ENCODE measurements around the gene SH3GL1. TPM values are rescaled to one million over a fixed set of nuclear protein-coding genes. Genes with fewer than 3 reads are reported as not detected.

SH3GL1 gene
- polyA plus RNA-seq, 1 of the 3 experiments (the other 2 are of a cell fraction) = 82.8 TPM

DNA sequence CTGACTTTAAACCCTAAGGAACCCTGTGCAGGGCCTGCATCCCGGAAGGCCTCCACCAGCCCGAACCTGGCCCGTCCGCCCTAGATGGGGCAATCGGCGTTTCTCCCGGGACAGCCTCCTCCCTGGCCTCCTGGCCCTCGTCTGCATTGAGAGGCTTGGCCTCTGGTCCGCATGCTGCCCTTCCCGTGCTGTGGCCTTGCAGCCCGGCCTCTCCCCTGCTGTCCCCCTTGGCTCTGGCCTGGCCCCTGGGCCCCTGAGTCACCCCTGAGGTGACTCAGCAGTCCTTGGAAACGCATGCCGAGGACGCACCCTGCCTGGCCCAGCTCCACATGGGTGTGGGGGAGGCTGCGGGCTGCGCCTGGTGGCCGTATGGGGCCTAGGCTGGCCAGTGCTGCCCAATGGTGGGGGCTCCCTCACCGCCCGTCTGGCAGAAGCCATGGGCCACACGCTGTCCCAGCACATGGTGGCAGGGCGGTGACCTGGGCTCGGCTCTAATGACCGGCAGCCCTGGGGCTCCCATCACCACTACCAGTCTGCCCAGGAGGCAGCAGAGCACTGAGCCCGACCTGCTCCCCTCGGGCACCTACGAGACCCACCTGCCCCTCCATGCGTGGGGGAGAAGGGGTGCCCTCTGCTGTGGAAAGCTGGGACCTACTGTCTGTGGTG is 25.7 kb downstream of the SH3GL1 start (continued):
- TF ChIP-seq, protein P1, sequence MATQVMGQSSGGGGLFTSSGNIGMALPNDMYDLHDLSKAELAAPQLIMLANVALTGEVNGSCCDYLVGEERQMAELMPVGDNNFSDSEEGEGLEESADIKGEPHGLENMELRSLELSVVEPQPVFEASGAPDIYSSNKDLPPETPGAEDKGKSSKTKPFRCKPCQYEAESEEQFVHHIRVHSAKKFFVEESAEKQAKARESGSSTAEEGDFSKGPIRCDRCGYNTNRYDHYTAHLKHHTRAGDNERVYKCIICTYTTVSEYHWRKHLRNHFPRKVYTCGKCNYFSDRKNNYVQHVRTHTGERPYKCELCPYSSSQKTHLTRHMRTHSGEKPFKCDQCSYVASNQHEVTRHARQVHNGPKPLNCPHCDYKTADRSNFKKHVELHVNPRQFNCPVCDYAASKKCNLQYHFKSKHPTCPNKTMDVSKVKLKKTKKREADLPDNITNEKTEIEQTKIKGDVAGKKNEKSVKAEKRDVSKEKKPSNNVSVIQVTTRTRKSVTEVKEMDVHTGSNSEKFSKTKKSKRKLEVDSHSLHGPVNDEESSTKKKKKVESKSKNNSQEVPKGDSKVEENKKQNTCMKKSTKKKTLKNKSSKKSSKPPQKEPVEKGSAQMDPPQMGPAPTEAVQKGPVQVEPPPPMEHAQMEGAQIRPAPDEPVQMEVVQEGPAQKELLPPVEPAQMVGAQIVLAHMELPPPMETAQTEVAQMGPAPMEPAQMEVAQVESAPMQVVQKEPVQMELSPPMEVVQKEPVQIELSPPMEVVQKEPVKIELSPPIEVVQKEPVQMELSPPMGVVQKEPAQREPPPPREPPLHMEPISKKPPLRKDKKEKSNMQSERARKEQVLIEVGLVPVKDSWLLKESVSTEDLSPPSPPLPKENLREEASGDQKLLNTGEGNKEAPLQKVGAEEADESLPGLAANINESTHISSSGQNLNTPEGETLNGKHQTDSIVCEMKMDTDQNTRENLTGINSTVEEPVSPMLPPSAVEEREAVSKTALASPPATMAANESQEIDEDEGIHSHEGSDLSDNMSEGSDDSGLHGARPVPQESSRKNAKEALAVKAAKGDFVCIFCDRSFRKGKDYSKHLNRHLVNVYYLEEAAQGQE (IDR thresholded peaks at IDR 0.05; ENCODE audit: low read depth, low read length) = no peak
- TF ChIP-seq TEAD4 (IDR thresholded peaks at IDR 0.05; ENCODE audit: borderline replicate concordance, insufficient read depth) (0 out of 2 replicates have a peak, but pooled peaks have one; percentile 25), FOXM1 (IDR thresholded peaks at IDR 0.05; ENCODE audit: low read depth) (no peak), RFX5 (IDR thresholded peaks at IDR 0.05; ENCODE audit: low read length) (no peak), MEF2A (IDR thresholded peaks at IDR 0.05; ENCODE audit: borderline replicate concordance, low read depth) (no peak), JUND (IDR thresholded peaks at IDR 0.05) (peak; percentile 88)
- TF ChIP-seq, protein P2, sequence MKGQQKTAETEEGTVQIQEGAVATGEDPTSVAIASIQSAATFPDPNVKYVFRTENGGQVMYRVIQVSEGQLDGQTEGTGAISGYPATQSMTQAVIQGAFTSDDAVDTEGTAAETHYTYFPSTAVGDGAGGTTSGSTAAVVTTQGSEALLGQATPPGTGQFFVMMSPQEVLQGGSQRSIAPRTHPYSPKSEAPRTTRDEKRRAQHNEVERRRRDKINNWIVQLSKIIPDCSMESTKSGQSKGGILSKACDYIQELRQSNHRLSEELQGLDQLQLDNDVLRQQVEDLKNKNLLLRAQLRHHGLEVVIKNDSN (IDR thresholded peaks at IDR 0.05; ENCODE audit: borderline replicate concordance, low read depth) = no peak
- TF ChIP-seq, protein P3, sequence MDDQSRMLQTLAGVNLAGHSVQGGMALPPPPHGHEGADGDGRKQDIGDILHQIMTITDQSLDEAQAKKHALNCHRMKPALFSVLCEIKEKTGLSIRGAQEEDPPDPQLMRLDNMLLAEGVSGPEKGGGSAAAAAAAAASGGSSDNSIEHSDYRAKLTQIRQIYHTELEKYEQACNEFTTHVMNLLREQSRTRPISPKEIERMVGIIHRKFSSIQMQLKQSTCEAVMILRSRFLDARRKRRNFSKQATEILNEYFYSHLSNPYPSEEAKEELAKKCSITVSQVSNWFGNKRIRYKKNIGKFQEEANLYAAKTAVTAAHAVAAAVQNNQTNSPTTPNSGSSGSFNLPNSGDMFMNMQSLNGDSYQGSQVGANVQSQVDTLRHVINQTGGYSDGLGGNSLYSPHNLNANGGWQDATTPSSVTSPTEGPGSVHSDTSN (IDR thresholded peaks at IDR 0.05) = no peak

DNA sequence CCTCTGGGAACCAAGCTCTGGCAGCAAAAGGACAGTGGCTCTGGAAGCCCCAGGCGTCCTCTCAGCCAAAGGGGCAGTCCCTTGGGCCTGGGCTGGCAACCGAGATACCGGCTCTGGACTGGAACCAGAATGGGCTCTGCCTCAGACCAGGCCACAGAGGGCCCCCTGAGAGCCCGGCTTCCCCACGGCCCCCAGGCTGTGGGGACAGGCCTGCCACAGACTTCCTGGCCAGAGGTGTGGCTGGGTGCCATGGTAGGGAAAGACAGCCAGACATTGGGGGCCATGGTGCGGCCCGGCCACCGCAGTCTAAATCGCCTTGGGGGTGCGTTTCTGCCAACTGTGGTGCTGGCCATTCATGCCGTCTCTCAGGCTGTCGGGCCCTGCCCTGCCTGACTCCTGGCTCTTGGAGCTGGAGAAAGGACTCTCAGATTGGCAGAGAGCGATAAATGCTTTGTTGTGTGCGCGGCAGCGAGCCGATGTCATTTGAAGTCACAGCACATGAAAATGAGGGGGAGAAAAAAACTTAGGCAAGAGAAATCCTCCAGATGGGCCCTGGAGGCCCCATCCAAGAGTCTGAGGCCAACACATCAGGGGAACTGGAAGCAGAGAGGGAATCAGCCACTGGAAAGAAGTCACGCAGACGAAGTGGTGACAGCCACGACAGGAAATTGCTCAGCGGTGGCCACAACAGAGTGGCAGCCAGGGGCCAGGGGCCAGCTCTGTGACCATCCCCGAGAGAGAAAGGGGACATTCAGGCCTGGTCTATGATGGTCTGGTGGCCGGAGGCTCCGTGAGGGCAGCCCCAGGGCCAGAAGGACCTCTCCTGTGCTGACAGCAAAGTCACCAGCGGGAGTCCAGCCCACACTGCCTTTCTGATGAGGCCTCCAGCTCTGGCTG is 26.5 kb downstream of the SH3GL1 start:
- H3K27ac ChIP-seq (ENCODE audit: low read depth in 2 of 2, low read length in 1 of 2) = peak overlapping the region; percentile 80 to 92
- no peak for DNase-seq
- H2AFZ ChIP-seq (ENCODE audit: low read depth) = no peak overlapping the region
- WGBS (ENCODE audit: low lambda C conversion rate) = 82% methylated on average over 15 of the region's 25 CpGs
- no peaks in the 10 kb centered on the region for H3K9me3 ChIP-seq
- H3K9me2 ChIP-seq = no peaks in the 10 kb centered on the region
- no peaks in the 10 kb centered on the region for H3K36me3 ChIP-seq (replicated peaks in 1 of 2; ENCODE audit: control insufficient read depth in 1 of 2, insufficient read depth in 2 of 2, low read length in 1 of 2)
- POLR2A ChIA-PET = interaction anchor here (1.9 kb wide), 1 partner anchor 31 kb away, joined by 8 read pairs; the partner anchor contains the start of gene MPND
- H3K4me1 ChIP-seq (ENCODE audit: control insufficient read depth in 1 of 2, insufficient read depth in 2 of 2, low read depth in 1 of 2, low read length in 1 of 2) = peaks cover 33 to 62% of the 10 kb centered on the region in 2 experiments
- peak overlapping the region; percentile 57 for H3K9ac ChIP-seq
- peaks cover 25% of the 10 kb centered on the region for H4K20me1 ChIP-seq (ENCODE audit: insufficient read depth)
- no peak for TF ChIP-seq MEF2A (IDR thresholded peaks at IDR 0.05; ENCODE audit: borderline replicate concordance, low read depth)
- no peak for TF ChIP-seq FOXM1 (IDR thresholded peaks at IDR 0.05; ENCODE audit: low read depth)
- no peak for TF ChIP-seq GATA2 (CRISPR knock-in tag; IDR thresholded peaks at IDR 0.05)
- TF ChIP-seq JUND (IDR thresholded peaks at IDR 0.05) = no peak
- TF ChIP-seq GABPA (IDR thresholded peaks at IDR 0.05; ENCODE audit: low read depth) = no peak
- TF ChIP-seq TCF12 (IDR thresholded peaks at IDR 0.05) = no peak
- TF ChIP-seq, protein P4, sequence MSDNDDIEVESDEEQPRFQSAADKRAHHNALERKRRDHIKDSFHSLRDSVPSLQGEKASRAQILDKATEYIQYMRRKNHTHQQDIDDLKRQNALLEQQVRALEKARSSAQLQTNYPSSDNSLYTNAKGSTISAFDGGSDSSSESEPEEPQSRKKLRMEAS (IDR thresholded peaks at IDR 0.05; ENCODE audit: low read depth) = no peak
- TF ChIP-seq, protein P5, sequence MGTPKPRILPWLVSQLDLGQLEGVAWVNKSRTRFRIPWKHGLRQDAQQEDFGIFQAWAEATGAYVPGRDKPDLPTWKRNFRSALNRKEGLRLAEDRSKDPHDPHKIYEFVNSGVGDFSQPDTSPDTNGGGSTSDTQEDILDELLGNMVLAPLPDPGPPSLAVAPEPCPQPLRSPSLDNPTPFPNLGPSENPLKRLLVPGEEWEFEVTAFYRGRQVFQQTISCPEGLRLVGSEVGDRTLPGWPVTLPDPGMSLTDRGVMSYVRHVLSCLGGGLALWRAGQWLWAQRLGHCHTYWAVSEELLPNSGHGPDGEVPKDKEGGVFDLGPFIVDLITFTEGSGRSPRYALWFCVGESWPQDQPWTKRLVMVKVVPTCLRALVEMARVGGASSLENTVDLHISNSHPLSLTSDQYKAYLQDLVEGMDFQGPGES (IDR thresholded peaks at IDR 0.05; ENCODE audit: low read depth, low read length) = no peak
- no peak for TF ChIP-seq EZH2phosphoT487 (IDR thresholded peaks at IDR 0.05; ENCODE audit: borderline replicate concordance, low read depth)
- TF ChIP-seq RFX5 (IDR thresholded peaks at IDR 0.05; ENCODE audit: low read length) = no peak
- TF ChIP-seq RXRA (IDR thresholded peaks at IDR 0.05; ENCODE audit: borderline replicate concordance, low read depth) = no peak
- TF ChIP-seq RCOR1 (IDR thresholded peaks at IDR 0.05; ENCODE audit: low read length) = no peak
- no peak for TF ChIP-seq MXI1 (IDR thresholded peaks at IDR 0.05; ENCODE audit: low read depth, low read length)
- CTCF ChIA-PET = interaction anchor here (1.5 to 4.8 kb wide), 4 partner anchors 11 to 107 kb away, joined by 4 to 16 read pairs (median 12); partner anchors contain the start of gene SH3GL1
- no peaks in the 10 kb centered on the region for H3K27me3 ChIP-seq (ENCODE audit: insufficient read depth)
- H3K79me2 ChIP-seq (ENCODE audit: insufficient read depth) = peaks cover 100% of the 10 kb centered on the region
- peak overlapping the region; percentile 72 for H3K4me2 ChIP-seq
- H3K4me3 ChIP-seq (ENCODE audit: low read depth in 2 of 2, low read length in 1 of 2) = no peak overlapping the region
- peaks cover 12% of the 10 kb centered on the region for H3F3A ChIP-seq (replicated peaks; ENCODE audit: insufficient read depth)
